Upper lobe of left lung (tissue), 6 donors: ENCODE data around the gene KRT80. TPM values are rescaled to one million over a fixed set of nuclear protein-coding genes. Genes with fewer than 3 reads are reported as not detected.
A peak's percentile ranks its signal among the peaks of the same experiment; 100 is the strongest.

Source experiments
- ATAC-seq, 2 donors: fragments of 200-7000 bp; cut with Tn5 transposase; one replicate each; pipeline ENCODE4 v1.9.1; 2022; ENCODE audit warnings: mild to moderate bottlenecking in 2 of 2, moderate library complexity in 2 of 2; ENCODE audit not compliant: low FRiP score in 2 of 2
- DNase-seq, 2 donors: peaks; one replicate each; pipeline ENCODE4 v3.0.0-alpha.2; 2019 to 2020
- H3K27ac ChIP-seq, 4 donors: fragments of 200-600 bp; sonication (generic); one replicate each; pipeline ENCODE4 v1.5.1; 2016 to 2019
- H3K27me3 ChIP-seq, 4 donors: fragments of 200-600 bp; sonication (generic); one replicate each; pipeline ENCODE4 v1.5.1; 2017 to 2019
- H3K36me3 ChIP-seq, 4 donors: fragments of 200-600 bp; sonication (generic); one replicate each; pipeline ENCODE4 v1.5.1; 2016 to 2019
- H3K4me1 ChIP-seq, 4 donors: fragments of 200-600 bp; sonication (generic); one replicate each; pipeline ENCODE4 v1.5.1; 2018 to 2019
- H3K4me3 ChIP-seq, 4 donors: fragments of 200-600 bp; sonication (generic); one replicate each; pipeline ENCODE4 v1.5.1; 2017 to 2019; ENCODE audit warnings: mild to moderate bottlenecking in 2 of 4, moderate library complexity in 1 of 4
- H3K9me3 ChIP-seq, 4 donors: fragments of 200-600 bp; sonication (generic); one replicate each; pipeline ENCODE4 v1.5.1; 2018 to 2019
- CTCF ChIP-seq, 6 experiments: fragments of 450-650 bp in 4 of 6; fragments of 200-600 bp in 2 of 6; sonication (generic) in 2 of 6; IDR thresholded peaks; one replicate each; pipeline ENCODE4 v1.5.1; 2016 to 2019; ENCODE audit warnings: antibody characterized with exemption in 6 of 6
- EP300 ChIP-seq, 4 donors: sonication (generic); formaldehyde crosslinking; IDR thresholded peaks; one replicate each; pipeline ENCODE4 v1.5.1; 2017; ENCODE audit warnings: antibody characterized with exemption in 4 of 4, control low read depth in 2 of 4
- POLR2A ChIP-seq, 4 donors: fragments of 450-650 bp; IDR thresholded peaks; one replicate each; pipeline ENCODE4 v1.5.1; 2016 to 2017; ENCODE audit warnings: antibody characterized with exemption in 4 of 4, mild to moderate bottlenecking in 2 of 4
- POLR2AphosphoS5 ChIP-seq, 2 donors: sonication (generic); formaldehyde crosslinking; IDR thresholded peaks; one replicate each; pipeline ENCODE4 v1.5.1; 2017; ENCODE audit warnings: antibody characterized with exemption in 2 of 2
- WGBS, 2 donors: methylation state at CpG; one replicate each; pipeline ENCODE4 v1.1.5; 2017 to 2018; 5-methylcytosine and 5-hydroxymethylcytosine counted together
- total RNA-seq, 6 donors: library from RNA; depleted of rRNA in 4 of 6; stranded (reverse); fragments of >200 nt in 4 of 6; gene quantifications; one replicate each; pipeline versions ENCODE4 v1.1.0 to v1.2.1, GENCODE V29; 2016 to 2021
- donor health status: DM: no; HTN: no; CAD: no; lungs with moderate emphysema.
- donor health status: DM: no; HTN: yes; CAD: no; lungs with severe emphysema.

The KRT80 gene
- total RNA-seq, 6 donors from 2014 or later = 2.1 to 15.2 (median 6.6) TPM

- no peaks in the 10 kb centered on the region for H3K27me3 ChIP-seq
- H3K27ac ChIP-seq = peak overlapping the region; percentile 81 to 90 (median 84)
- H3K4me3 ChIP-seq = no peak overlapping the region
- WGBS, 2 donors = 54 to 57% methylated on average over 10 of the region's 10 CpGs
- ATAC-seq (no peak), DNase-seq (no peak)
- no peaks in the 10 kb centered on the region for H3K36me3 ChIP-seq
- H3K4me1 ChIP-seq = peaks cover 31 to 46% (median 35%) of the 10 kb centered on the region in 4 donors
- TF ChIP-seq EP300 (IDR thresholded peaks at IDR 0.05) = peak in 1 of 4 donors; percentile 11
- TF ChIP-seq CTCF (IDR thresholded peaks at IDR 0.05) = no peak
- H3K9me3 ChIP-seq = no peaks in the 10 kb centered on the region
Measured at GRCh38 chr12:52127683-52128450, 63.9 kb downstream of the KRT80 start.

GRCh38 chr12:52126605-52127578 is 64.9 kb downstream of the KRT80 start:
- H3K36me3 ChIP-seq = no peaks in the 10 kb centered on the region
- DNase-seq (peak in 1 of 2 donors; percentile 41), ATAC-seq (peak in 1 of 2 donors; percentile 86)
- H3K27ac ChIP-seq = peak overlapping the region; percentile 81 to 90 (median 86)
- no peak overlapping the region for H3K4me3 ChIP-seq
- no peaks in the 10 kb centered on the region for H3K27me3 ChIP-seq
- peaks cover 31 to 48% (median 35%) of the 10 kb centered on the region in 4 donors for H3K4me1 ChIP-seq
- TF ChIP-seq CTCF (IDR thresholded peaks at IDR 0.05) (peak in 3 of 6 experiments; percentile 17 to 40 (median 39)), POLR2A (IDR thresholded peaks at IDR 0.05) (no peak), POLR2AphosphoS5 (IDR thresholded peaks at IDR 0.05) (peak; percentile 7 to 85), EP300 (IDR thresholded peaks at IDR 0.05) (peak; percentile 96 to 100 (median 99))
- no peaks in the 10 kb centered on the region for H3K9me3 ChIP-seq
- 35 to 48% methylated on average over 21 of the region's 21 CpGs for WGBS, 2 donors

- TF ChIP-seq EP300 (IDR thresholded peaks at IDR 0.05) (no peak), POLR2AphosphoS5 (IDR thresholded peaks at IDR 0.05) (peak in 1 of 2 donors; percentile 93)
- Histone ChIP-seq H3K36me3 (no peaks in the 10 kb centered on the region), H3K9me3 (no peaks in the 10 kb centered on the region), H3K27me3 (no peaks in the 10 kb centered on the region), H3K4me1 (peaks cover 36 to 54% (median 42%) of the 10 kb centered on the region in 4 donors), H3K27ac (peak overlapping the region; percentile 81 to 90 (median 86)), H3K4me3 (no peak overlapping the region)
- no peak for DNase-seq
- ATAC-seq = peak in 1 of 2 donors; percentile 3
- WGBS, 2 donors = 65 to 85% methylated on average over 2 of the region's 2 CpGs
Measured at GRCh38 chr12:52126050-52126604, 65.7 kb downstream of the KRT80 start.

GRCh38 chr12:52125476-52125900 is 66.3 kb downstream of the KRT80 start:
- H3K9me3 ChIP-seq = no peaks in the 10 kb centered on the region
- H3K27me3 ChIP-seq = no peaks in the 10 kb centered on the region
- H3K4me3 ChIP-seq = no peak overlapping the region
- peak overlapping the region; percentile 81 to 90 (median 86) for H3K27ac ChIP-seq
- no peak for DNase-seq
- TF ChIP-seq POLR2AphosphoS5 (IDR thresholded peaks at IDR 0.05) = no peak
- no peak for TF ChIP-seq POLR2A (IDR thresholded peaks at IDR 0.05)
- no peak for TF ChIP-seq EP300 (IDR thresholded peaks at IDR 0.05)
- no peak for TF ChIP-seq CTCF (IDR thresholded peaks at IDR 0.05)
- H3K4me1 ChIP-seq = peaks cover 40 to 59% (median 48%) of the 10 kb centered on the region in 4 donors
- H3K36me3 ChIP-seq = no peaks in the 10 kb centered on the region
- ATAC-seq = no peak
- 84 to 87% methylated on average over 6 of the region's 6 CpGs for WGBS, 2 donors
